Mesendoderm (in vitro differentiated cells): ENCODE measurements around the gene TRAPPC5.
A peak's percentile ranks its signal among the peaks of the same experiment; 100 is the strongest.

Experiments used
- DNase-seq: peaks from one replicate; pipeline ENCODE4 v3.0.0; 2013
- H2AK5ac ChIP-seq: 2 replicates; pipeline ENCODE4 v1.6.1; 2013; ENCODE audit warnings: low read length, inconsistent platforms
- H2BK120ac ChIP-seq: 2 replicates; pipeline ENCODE4 v1.6.1; 2013; ENCODE audit warnings: low read depth, mild to moderate bottlenecking, low read length, moderate library complexity, mixed read lengths
- H2BK15ac ChIP-seq: replicated peaks from 2 replicates; pipeline ENCODE4 v1.6.1; 2013; ENCODE audit warnings: low read depth, mild to moderate bottlenecking, moderate library complexity
- H2BK5ac ChIP-seq: 2 replicates; pipeline ENCODE4 v1.6.1; 2013; ENCODE audit warnings: low read length, inconsistent platforms
- H3K18ac ChIP-seq: 2 replicates; pipeline ENCODE4 v1.6.1; 2013; ENCODE audit warnings: mild to moderate bottlenecking, low read length, mixed read lengths
- H3K23ac ChIP-seq: one replicate; pipeline ENCODE4 v1.6.1; 2013; ENCODE audit warnings: low read length
- H3K27ac ChIP-seq: 2 replicates; pipeline ENCODE4 v1.5.1; 2013; ENCODE audit warnings: low read depth, mild to moderate bottlenecking, inconsistent platforms, low read length, moderate library complexity
- H3K27me3 ChIP-seq: 2 replicates; pipeline ENCODE4 v1.6.1; 2013; ENCODE audit warnings: low read length, control low read depth, mild to moderate bottlenecking, inconsistent platforms; ENCODE audit not compliant: insufficient read depth, poor library complexity
- H3K36me3 ChIP-seq: 2 replicates; pipeline ENCODE4 v1.6.1; 2013; ENCODE audit warnings: low read length, inconsistent platforms; ENCODE audit not compliant: control insufficient read depth, insufficient read depth
- H3K4ac ChIP-seq: one replicate; pipeline ENCODE4 v1.6.1; 2013; ENCODE audit warnings: low read depth, mild to moderate bottlenecking, low read length, moderate library complexity
- H3K4me1 ChIP-seq: 2 replicates; pipeline ENCODE4 v1.6.1; 2013; ENCODE audit warnings: low read depth, low read length, inconsistent platforms; ENCODE audit not compliant: control insufficient read depth
- H3K4me2 ChIP-seq: 2 replicates; pipeline ENCODE4 v1.6.1; 2013; ENCODE audit warnings: low read length
- H3K4me3 ChIP-seq: 2 replicates; pipeline ENCODE4 v1.5.1; 2013; ENCODE audit warnings: mild to moderate bottlenecking, low read length
- H3K56ac ChIP-seq: one replicate; pipeline ENCODE4 v1.6.1; 2013; ENCODE audit warnings: low read length
- H3K79me1 ChIP-seq: 2 replicates; pipeline ENCODE4 v1.6.1; 2013; ENCODE audit warnings: low read length, inconsistent platforms
- H3K79me2 ChIP-seq: 2 replicates; pipeline ENCODE4 v1.6.1; 2013; ENCODE audit warnings: mild to moderate bottlenecking, low read length; ENCODE audit not compliant: control insufficient read depth, insufficient read depth
- H3K9ac ChIP-seq: 2 replicates; pipeline ENCODE4 v1.6.1; 2013; ENCODE audit warnings: low read length, inconsistent platforms
- H4K5ac ChIP-seq: one replicate; pipeline ENCODE4 v1.6.1; 2013; ENCODE audit warnings: low read length
- H4K8ac ChIP-seq: one replicate; pipeline ENCODE4 v1.6.1; 2013; ENCODE audit warnings: low read depth, mild to moderate bottlenecking, control low read depth, low read length, moderate library complexity
- WGBS: extraction: QIAGEN DNeasy Blood & Tissue Kit; methylation state at CpG from one replicate; pipeline ENCODE4 v1.1.7; 2013; ENCODE audit warnings: low lambda C conversion rate, missing lambda C conversion rate; ENCODE audit not compliant: insufficient coverage; ENCODE audit errors: extremely low coverage; 5-methylcytosine and 5-hydroxymethylcytosine counted together

Gene TRAPPC5

GRCh38 chr19:7674010-7675005 lies 6.3 kb upstream of the TRAPPC5 start:
- H2BK5ac ChIP-seq = no peak overlapping the region
- H4K5ac ChIP-seq = no peak overlapping the region
- WGBS = 100% methylated on average over 2 of the region's 21 CpGs
- no peak overlapping the region for H3K9ac ChIP-seq
- H3K4me1 ChIP-seq = no peaks in the 10 kb centered on the region
- no peak overlapping the region for H2AK5ac ChIP-seq
- H3K79me1 ChIP-seq = no peaks in the 10 kb centered on the region
- no peak overlapping the region for H2BK15ac ChIP-seq
- no peak overlapping the region for H3K27ac ChIP-seq
- no peak overlapping the region for H3K4me2 ChIP-seq
- H4K8ac ChIP-seq = no peak overlapping the region
- no peaks in the 10 kb centered on the region for H3K27me3 ChIP-seq
- H3K4ac ChIP-seq = no peak overlapping the region
- H3K36me3 ChIP-seq = no peaks in the 10 kb centered on the region
- H3K23ac ChIP-seq = no peak overlapping the region
- no peaks in the 10 kb centered on the region for H3K79me2 ChIP-seq
- H2BK120ac ChIP-seq = no peak overlapping the region
- no peak overlapping the region for H3K18ac ChIP-seq
- no peak overlapping the region for H3K56ac ChIP-seq
- H3K4me3 ChIP-seq = no peak overlapping the region
- DNase-seq = peak; percentile 66

DNA sequence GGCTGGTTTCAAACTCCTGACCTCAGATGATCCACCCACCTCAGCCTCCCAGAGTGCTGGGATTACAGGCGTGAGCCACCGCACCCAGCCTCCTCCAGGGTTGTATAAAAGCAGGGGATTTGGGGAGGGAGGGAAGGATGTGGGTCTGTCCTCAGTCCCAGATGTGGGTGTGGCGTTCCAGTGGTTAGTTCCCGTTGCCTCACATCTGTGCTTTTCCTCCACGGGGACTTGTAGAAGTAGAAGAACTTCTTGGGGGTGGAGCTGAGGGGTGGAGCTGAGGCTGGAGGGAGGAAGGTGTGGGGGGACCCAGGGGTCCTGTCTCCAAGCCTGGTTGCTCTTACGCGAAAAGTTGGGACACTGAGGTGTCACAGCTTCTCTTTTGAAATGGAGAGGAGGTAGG lies 4.3 kb upstream of the TRAPPC5 start:
- DNase-seq = no peak
- Histone ChIP-seq H3K4ac (no peak overlapping the region), H3K9ac (no peak overlapping the region), H3K4me2 (no peak overlapping the region), H4K8ac (no peak overlapping the region), H2AK5ac (no peak overlapping the region), H3K56ac (no peak overlapping the region), H3K79me2 (no peaks in the 10 kb centered on the region), H3K23ac (no peak overlapping the region), H3K4me3 (no peak overlapping the region), H2BK15ac (no peak overlapping the region), H3K27me3 (no peaks in the 10 kb centered on the region), H3K18ac (no peak overlapping the region), H2BK120ac (no peak overlapping the region), H3K4me1 (no peaks in the 10 kb centered on the region), H3K36me3 (no peaks in the 10 kb centered on the region), H3K27ac (no peak overlapping the region), H4K5ac (no peak overlapping the region), H3K79me1 (no peaks in the 10 kb centered on the region), H2BK5ac (no peak overlapping the region)
- WGBS = no CpG with 5 or more reads among the region's 7 CpGs

DNA sequence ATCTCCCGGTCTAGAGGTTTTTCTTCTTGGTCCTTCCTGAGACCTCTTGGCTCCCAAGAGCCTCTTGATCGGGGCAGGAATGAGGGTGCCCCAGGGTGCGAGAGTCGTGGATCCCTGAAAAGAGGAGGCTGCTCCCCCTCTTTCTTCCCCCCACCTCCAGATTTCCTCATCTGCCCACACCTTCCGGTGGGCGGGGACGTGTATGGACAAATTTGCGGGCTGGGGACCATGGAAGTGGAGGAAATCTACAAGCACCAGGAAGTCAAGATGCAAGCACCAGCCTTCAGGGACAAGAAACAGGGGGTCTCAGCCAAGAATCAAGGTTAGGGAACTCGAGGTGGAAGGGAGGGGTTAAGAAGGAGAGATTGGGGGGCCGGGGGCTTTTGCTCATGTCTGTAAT lies 3.8 kb upstream of the TRAPPC5 start, which contains the start of gene MCEMP1:
Gene MCEMP1 (plus strand): TSS at position 237 of the 400 bp plus-strand sequence. CDS start 31 bp downstream, at position 268.
- H3K9ac ChIP-seq = no peak within 1 kb of the TSS
- no peak within 1 kb of the TSS for H2BK120ac ChIP-seq
- H3K4me3 ChIP-seq = no peak within 1 kb of the TSS
- H3K36me3 ChIP-seq = no peaks in the 10 kb centered on the region
- H3K4me2 ChIP-seq = no peak within 1 kb of the TSS
- WGBS = no CpG with 5 or more reads among the region's 10 CpGs
- no peak within 1 kb of the TSS for H4K8ac ChIP-seq
- H2AK5ac ChIP-seq = no peak within 1 kb of the TSS
- no peak within 1 kb of the TSS for H4K5ac ChIP-seq
- H3K27ac ChIP-seq = no peak within 1 kb of the TSS
- H2BK15ac ChIP-seq = no peak within 1 kb of the TSS
- no peak within 1 kb of the TSS for H3K23ac ChIP-seq
- no peak within 1 kb of the TSS for H3K4ac ChIP-seq
- H2BK5ac ChIP-seq = no peak within 1 kb of the TSS
- DNase-seq = no peak
- peaks cover under 1% of the 10 kb centered on the region for H3K79me1 ChIP-seq
- H3K56ac ChIP-seq = no peak within 1 kb of the TSS
- H3K27me3 ChIP-seq = no peaks in the 10 kb centered on the region
- H3K4me1 ChIP-seq = peaks cover under 1% of the 10 kb centered on the region
- H3K18ac ChIP-seq = no peak within 1 kb of the TSS
- H3K79me2 ChIP-seq = peaks cover under 1% of the 10 kb centered on the region

- peak; percentile 51 for DNase-seq
- Histone ChIP-seq H3K18ac (no peak overlapping the region), H3K36me3 (no peaks in the 10 kb centered on the region), H3K79me2 (peaks cover 4% of the 10 kb centered on the region), H3K27me3 (no peaks in the 10 kb centered on the region), H3K23ac (no peak overlapping the region), H2BK15ac (no peak overlapping the region), H3K4ac (no peak overlapping the region), H4K8ac (no peak overlapping the region), H2BK120ac (no peak overlapping the region), H3K79me1 (peaks cover 3% of the 10 kb centered on the region), H3K9ac (no peak overlapping the region), H3K56ac (no peak overlapping the region), H3K4me2 (no peak overlapping the region), H3K27ac (no peak overlapping the region), H2AK5ac (no peak overlapping the region), H4K5ac (no peak overlapping the region), H3K4me3 (no peak overlapping the region), H2BK5ac (no peak overlapping the region), H3K4me1 (peaks cover 3% of the 10 kb centered on the region)
- no CpG with 5 or more reads among the region's 12 CpGs for WGBS
Measured at GRCh38 chr19:7677669-7678311, 2.8 kb upstream of the TRAPPC5 start.

DNA sequence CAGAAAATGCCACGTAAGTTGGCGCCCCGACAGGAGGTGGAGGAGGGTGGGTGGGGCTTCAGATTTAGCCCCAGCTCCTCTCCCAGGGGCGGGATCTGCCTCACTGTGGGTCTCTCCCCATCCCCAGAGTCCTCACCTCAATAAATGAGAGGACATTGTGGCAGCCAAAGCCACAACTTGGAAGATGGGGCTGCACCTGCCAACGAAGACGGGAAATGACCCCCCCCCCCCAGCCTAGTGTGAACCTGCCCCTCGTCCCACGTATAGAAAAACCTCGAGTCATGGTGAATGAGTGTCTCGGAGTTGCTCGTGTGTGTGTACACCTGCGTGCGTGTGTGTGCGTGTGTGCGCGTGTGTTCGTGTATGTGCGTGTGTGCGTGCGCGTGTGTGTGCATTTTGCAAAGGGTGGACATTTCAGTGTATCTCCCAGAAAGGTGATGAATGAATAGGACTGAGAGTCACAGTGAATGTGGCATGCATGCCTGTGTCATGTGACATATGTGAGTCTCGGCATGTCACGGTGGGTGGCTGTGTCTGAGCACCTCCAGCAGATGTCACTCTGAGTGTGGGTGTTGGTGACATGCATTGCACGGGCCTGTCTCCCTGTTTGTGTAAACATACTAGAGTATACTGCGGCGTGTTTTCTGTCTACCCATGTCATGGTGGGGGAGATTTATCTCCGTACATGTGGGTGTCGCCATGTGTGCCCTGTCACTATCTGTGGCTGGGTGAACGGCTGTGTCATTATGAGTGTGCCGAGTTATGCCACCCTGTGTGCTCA lies 1.5 kb upstream of the TRAPPC5 start:
- no peak overlapping the region for H3K56ac ChIP-seq
- H4K5ac ChIP-seq = no peak overlapping the region
- H4K8ac ChIP-seq = no peak overlapping the region
- no peak overlapping the region for H2BK5ac ChIP-seq
- H3K4me3 ChIP-seq = no peak overlapping the region
- peaks cover 3% of the 10 kb centered on the region for H3K79me1 ChIP-seq
- no peak for DNase-seq
- peaks cover 3% of the 10 kb centered on the region for H3K4me1 ChIP-seq
- no CpG with 5 or more reads among the region's 30 CpGs for WGBS
- H3K9ac ChIP-seq = no peak overlapping the region
- H3K4ac ChIP-seq = no peak overlapping the region
- no peak overlapping the region for H3K27ac ChIP-seq
- H2BK15ac ChIP-seq = no peak overlapping the region
- H3K18ac ChIP-seq = no peak overlapping the region
- H3K79me2 ChIP-seq = peaks cover 4% of the 10 kb centered on the region
- H3K4me2 ChIP-seq = no peak overlapping the region
- H2AK5ac ChIP-seq = no peak overlapping the region
- no peaks in the 10 kb centered on the region for H3K27me3 ChIP-seq
- no peak overlapping the region for H3K23ac ChIP-seq
- H3K36me3 ChIP-seq = no peaks in the 10 kb centered on the region
- no peak overlapping the region for H2BK120ac ChIP-seq
